CD4-positive, alpha-beta T cell treated with Interleukin-6 for 4 hours (primary cell): ENCODE data around the gene FAM43B.

Source experiments
- DNase-seq: peaks from one replicate; pipeline ENCODE4 v3.0.0-alpha.2; 2020; ENCODE audit warnings: mixed read lengths

FAM43B gene

GRCh38 chr1:20593756-20594155, 41.4 kb downstream of the FAM43B start:
- no peak for DNase-seq

GRCh38 chr1:20594746-20595145, 42.4 kb downstream of the FAM43B start:
- DNase-seq, result no peak

- DNase-seq, result no peak
Observed at GRCh38 chr1:20596106-20596505, 43.7 kb downstream of the FAM43B start.

- DNase-seq, result no peak
Observed at GRCh38 chr1:20597650-20598049, 45.3 kb downstream of the FAM43B start.

GRCh38 chr1:20600156-20600555, 47.8 kb downstream of the FAM43B start:
- no peak for DNase-seq

- no peak for DNase-seq
Observed at GRCh38 chr1:20601129-20601825, 48.9 kb downstream of the FAM43B start.

- no peak for DNase-seq
Observed at GRCh38 chr1:20602851-20603450, 50.6 kb downstream of the FAM43B start.

GRCh38 chr1:20603504-20604464, 51.4 kb downstream of the FAM43B start:
- DNase-seq, result no peak
